Stimulated activated CD8-positive, alpha-beta memory T cell treated with anti-CD3 and anti-CD28 coated beads, Interleukin-7, amount 100 ng/mL, for 24 hours (primary cell): ENCODE results near the gene ARHGEF10L.
"Not testable (repeated sequence)": the region's sequence is repeated elsewhere in the genome, so short reads cannot be mapped to it uniquely, and the experiment has no call there.

Experiments used
- DNase-seq: peaks from one replicate; pipeline ENCODE4 v3.0.0-alpha.2; 2020; ENCODE audit warnings: low read depth

Gene ARHGEF10L

GRCh38 chr1:17612831-17613230, 73.3 kb downstream of the ARHGEF10L start:
- DNase-seq: no peak

GRCh38 chr1:17614586-17614985, 75.1 kb downstream of the ARHGEF10L start:
- DNase-seq: no peak

- DNase-seq: no peak
Observed at GRCh38 chr1:17615157-17615556, 75.7 kb downstream of the ARHGEF10L start.

GRCh38 chr1:17615959-17616358, 76.5 kb downstream of the ARHGEF10L start:
- DNase-seq: no peak

GRCh38 chr1:17616731-17617279, 77.3 kb downstream of the ARHGEF10L start:
- DNase-seq: no peak

GRCh38 chr1:17617787-17618557, 78.5 kb downstream of the ARHGEF10L start:
- no peak for DNase-seq

- DNase-seq: no peak
Observed at GRCh38 chr1:17618558-17619247, 79.2 kb downstream of the ARHGEF10L start.

- no peak for DNase-seq
Observed at GRCh38 chr1:17620448-17620847, 81.0 kb downstream of the ARHGEF10L start.

- DNase-seq: no peak
Observed at GRCh38 chr1:17621691-17622090, 82.2 kb downstream of the ARHGEF10L start.

GRCh38 chr1:17622823-17623222, 83.3 kb downstream of the ARHGEF10L start:
- DNase-seq: no peak

GRCh38 chr1:17624611-17625233, 85.2 kb downstream of the ARHGEF10L start:
- DNase-seq: no peak

- DNase-seq: no peak
Observed at GRCh38 chr1:17627239-17628052, 87.9 kb downstream of the ARHGEF10L start.

- not testable (repeated sequence) for DNase-seq
Observed at GRCh38 chr1:17629046-17629445, 89.5 kb downstream of the ARHGEF10L start.

- no peak for DNase-seq
Observed at GRCh38 chr1:17629460-17629859, 90.0 kb downstream of the ARHGEF10L start.

- DNase-seq: no peak
Observed at GRCh38 chr1:17630048-17630830, 90.7 kb downstream of the ARHGEF10L start.

GRCh38 chr1:17630986-17631385, 91.5 kb downstream of the ARHGEF10L start:
- no peak for DNase-seq

- DNase-seq: no peak
Observed at GRCh38 chr1:17631410-17631809, 91.9 kb downstream of the ARHGEF10L start.

GRCh38 chr1:17632106-17632505, 92.6 kb downstream of the ARHGEF10L start:
- no peak for DNase-seq

- DNase-seq: no peak
Observed at GRCh38 chr1:17632541-17633184, 93.2 kb downstream of the ARHGEF10L start.

GRCh38 chr1:17633654-17634053, 94.2 kb downstream of the ARHGEF10L start:
- no peak for DNase-seq

GRCh38 chr1:17635276-17635675, 95.8 kb downstream of the ARHGEF10L start:
- no peak for DNase-seq
